Astrocyte of the hippocampus (primary cell): ENCODE data around the gene PRKCQ.
"Not testable (repeated sequence)": the region's sequence is repeated elsewhere in the genome, so short reads cannot be mapped to it uniquely, and the experiment has no call there.

Experiments
- DNase-seq: peaks from one replicate; pipeline ENCODE4 v3.0.0; 2011; ENCODE audit warnings: low read depth, low spot score

Gene PRKCQ

DNA sequence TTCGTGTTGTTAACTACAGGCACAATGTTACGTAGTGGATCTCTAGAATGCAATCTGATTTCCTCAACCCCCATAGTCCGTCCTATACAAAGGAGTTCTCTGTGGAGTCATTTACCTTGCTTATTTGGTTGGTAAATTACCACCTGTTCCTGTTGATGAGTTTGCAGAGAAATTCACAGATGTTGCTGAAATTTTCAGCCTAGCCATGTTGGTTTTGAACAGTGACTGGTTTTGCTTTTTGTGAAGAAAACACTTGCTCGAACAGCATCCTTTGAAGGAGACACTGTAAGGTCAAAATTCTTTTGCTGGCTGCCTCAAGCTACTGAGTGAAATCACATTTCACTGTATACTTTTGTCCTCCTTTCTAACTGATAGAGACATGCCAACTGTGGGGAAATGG lies 15.4 kb upstream of the PRKCQ start:
- no peak for DNase-seq

DNA sequence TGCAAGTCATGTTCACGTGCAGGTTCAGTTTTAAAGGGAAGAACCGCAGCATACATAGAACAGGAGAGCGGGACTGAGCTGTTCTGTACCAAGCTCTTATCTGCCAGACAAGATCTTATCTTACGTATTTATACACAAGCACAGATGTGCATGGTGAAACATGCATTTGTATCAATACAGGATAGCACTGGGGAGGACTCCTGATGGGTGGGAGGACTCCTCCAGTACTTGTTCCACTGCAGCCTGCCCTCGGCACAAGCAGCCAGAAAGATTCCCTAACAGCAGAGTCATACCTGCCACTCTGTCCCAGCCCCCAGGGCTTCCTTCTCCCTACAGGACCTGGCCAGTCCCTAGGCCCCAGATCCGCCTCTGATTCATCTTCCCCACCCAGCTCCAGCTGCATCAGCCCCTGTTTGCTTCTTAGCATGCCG lies 13.2 kb upstream of the PRKCQ start:
- no peak for DNase-seq

DNA sequence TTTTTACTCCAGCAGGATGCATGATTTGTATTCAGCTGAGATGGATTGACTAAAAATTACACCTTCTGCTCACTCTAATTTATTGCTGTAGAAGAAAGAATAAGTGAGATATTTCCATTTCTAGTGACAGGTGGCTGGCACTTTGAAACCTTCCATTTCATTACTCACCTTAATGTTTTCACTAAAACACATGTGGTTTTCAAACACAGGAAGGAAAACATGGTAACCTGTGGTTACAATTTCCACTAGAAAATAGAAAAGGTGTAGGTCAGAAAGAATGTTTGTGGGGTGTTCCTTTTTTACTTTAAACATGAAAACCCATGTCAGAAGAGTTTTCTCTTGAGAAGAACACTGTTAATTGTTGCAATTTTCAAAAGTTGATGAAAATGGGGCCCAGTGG lies 12.0 kb upstream of the PRKCQ start:
- no peak for DNase-seq

DNA sequence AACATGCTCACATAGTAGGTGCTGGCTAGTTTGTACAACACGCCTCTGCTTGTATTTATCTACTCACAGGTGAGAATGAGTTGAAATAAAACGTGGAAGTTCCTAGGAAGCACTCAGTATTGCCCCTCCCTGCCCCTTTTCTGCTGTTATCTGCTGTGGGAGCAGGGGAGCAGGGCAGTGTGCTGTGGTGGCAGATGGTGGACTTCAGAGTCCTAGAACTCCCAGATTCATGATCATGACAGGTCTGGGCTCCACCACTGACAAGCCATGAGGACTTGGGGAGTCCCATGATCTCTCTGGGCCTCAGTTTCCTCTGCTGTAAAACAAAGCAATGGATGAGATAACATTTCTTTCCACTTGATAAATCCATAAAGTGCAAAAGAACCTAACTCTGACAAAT lies 11.6 kb upstream of the PRKCQ start:
- no peak for DNase-seq

DNA sequence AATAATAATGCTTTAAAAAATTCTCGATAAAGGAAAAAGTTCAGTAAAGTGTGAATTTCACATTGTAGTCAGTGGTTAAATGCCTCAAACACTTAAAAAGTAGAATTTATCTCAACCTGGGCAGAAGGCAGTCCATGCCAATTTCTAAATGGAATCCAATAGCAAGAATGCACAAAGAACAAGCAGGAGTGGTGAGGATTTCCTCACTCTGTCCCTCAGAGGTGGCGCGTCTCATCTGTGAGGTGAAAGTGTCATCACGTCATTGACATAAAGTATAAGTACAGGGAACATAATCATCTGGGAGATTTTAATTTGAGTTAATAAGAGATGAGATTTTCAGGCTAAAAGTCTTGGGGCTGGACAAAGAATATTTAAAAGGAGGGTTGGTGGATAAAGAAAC lies 10.0 kb upstream of the PRKCQ start:
- DNase-seq, result no peak

DNA sequence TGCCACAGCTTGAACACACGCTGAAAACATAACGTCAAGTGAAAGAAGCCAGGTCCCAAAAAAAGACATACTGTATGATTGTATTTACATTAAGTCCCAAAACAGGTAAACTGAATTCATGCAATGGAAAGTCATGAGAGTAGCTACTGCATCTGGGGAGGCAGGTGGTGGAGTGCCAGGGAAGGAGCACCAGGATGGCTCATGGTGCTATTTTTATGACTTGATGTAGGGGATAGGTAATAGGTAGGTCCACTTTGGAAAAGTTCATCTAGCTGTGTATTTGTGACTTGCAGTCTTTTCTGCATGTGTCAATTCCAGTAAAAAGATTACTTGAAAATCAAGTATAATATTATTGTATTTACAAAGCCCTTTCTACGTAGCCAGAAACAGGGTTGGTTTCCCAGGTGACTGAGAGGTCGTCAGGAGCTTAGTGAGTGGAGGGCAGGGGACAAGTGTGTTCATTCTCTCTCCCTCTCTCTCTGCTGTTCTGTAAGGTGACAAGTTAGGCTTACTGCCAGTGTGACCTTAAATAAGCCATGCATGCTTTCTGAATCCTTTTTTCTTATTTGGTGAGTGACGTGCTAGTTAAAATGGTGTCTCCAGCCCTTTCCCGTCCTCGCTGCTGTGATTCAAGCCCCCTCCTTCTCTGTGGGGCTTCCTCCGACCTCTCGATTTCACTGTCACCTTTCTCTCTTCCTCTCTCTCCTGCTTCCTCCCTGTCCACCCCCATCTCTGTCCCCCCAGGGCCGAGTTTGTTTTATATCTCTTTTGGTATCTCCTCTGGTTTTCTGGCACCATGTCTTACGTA lies 9.4 kb upstream of the PRKCQ start:
- DNase-seq, result no peak

DNA sequence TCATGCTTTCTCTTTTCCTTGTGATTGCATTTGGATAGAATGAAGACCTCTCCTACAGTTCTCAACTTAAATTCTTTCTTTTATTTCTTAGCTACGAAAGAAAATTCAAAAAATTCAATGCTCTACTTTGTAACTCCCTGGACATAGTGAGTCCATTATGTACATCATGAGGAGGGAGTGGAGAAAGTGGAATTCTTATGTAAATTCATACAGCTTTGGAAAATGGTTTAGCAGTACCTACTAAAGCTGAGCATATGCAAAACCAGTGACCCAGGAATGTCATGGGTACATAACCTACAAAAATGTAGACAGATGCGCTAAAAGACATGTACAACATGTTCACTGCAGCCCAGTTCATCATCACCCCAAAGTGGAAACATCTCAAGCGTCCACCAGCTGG lies 8.8 kb upstream of the PRKCQ start:
- DNase-seq, result no peak

DNA sequence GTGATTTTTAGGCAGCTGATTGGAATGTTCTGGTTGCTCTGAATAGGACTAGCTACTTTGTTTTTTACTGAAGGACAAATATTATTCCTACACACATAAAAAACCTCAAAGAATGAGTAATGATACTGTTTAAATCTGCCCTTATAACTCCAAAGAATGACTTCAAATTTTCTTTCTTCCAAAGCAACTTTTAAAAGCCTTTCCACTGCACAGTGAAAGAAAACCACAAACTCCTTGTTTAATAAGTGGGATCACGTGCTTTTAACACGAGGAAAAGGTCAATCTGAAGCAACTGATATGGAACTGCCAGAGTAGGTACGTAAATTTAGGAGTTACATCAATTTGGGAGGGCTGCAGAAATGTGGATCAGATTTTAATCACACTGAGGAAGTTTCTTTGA lies 8.0 kb upstream of the PRKCQ start:
- DNase-seq, result peak; percentile 15

DNA sequence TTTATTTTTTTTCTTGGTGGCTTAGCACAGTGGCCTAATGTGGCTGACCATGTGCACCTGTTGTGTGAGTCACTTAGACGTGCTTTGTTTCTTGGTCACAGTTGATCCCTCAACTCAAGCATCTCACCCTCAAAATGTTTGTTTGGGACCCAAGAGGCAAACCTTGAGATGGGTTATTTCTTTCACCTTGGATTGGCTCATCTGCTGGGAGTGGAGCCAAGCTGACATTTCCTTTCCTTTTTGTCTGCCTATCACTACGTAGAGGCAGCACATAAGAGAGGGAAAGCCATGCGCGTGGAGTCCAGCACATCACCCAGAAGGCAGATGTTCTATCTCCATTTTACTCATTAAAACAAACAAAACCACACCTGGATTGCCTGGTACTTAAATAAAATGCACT lies 6.4 kb upstream of the PRKCQ start:
- no peak for DNase-seq

DNA sequence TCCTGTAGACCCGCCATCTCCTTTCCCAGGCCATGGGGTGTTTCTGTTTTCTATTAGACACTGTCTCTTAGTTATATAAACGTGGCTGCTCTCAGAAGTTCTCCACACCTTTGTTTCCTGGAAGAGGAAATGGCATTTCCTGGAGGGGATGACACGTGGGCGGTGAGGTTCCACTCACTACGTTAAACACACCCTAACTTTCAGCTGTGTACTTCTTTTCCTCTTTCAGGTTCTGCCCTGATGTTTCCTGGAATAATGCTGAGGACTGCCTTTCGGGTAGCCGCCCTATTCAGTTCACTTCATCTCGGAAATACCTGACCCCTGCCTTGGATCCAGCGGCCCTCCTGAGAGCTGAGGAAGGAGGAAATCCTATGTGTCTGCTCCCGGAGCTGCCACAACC lies 3.4 kb upstream of the PRKCQ start:
- DNase-seq, result no peak

DNA sequence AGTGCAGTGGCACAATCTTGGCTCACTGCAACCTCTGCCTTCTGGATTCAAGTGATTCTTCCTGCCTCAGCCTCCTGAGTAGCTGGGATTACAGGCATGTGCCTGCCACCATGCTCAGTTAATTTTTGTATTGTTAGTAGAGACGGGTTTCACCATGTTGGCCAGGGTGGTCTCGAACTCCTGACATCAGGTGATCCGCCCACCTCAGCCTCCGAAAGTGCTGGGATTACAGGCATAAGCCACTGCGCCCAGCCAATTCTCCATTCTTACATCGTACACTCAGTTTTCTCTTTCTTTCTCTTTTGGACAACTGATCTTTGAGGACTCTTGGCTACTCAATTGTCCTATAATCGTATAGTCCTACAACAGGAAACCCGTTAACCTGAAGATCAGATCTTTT lies 2.8 kb upstream of the PRKCQ start:
- DNase-seq, result not testable (repeated sequence)

DNA sequence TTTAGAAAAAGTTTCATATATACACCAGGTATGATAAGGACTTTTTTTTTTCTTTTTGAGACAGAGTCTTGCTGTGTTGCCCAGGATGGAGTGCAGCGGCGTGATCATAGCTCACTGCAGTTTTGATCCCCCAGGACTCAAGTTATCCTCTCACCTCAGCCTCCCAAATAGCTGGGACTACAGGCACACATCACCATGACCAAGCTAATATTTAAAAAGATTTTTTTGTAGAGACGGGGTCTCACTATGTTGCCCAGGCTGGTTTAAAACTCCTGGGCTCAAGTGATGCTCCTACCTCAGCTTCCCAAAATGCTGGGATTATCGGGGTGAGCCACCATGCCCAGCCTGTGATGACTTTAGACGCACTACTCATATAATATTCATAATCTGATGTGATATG lies 2.2 kb upstream of the PRKCQ start:
- no peak for DNase-seq

DNA sequence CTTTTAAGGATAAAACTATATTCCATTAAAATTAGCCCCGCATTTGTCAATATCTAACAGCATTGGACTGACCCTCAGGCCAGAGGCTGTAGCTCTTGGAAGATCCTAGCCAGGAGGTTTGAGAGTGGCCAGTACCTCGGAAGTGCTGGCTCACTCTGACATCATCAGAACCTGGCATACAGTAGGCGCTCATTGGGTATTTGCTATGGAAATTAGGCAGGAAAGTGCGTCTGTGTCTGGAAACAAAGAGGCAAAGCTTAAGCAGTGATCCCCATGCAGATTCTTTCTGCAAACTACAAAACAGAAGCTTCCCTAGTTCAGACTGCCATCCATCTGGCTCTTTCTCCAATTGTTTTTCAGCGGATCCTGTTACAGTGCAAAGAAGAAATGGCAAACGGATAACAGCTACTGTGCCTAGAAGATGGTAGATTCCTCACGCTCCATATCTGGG lies 1.7 kb upstream of the PRKCQ start:
- DNase-seq, result no peak

DNA sequence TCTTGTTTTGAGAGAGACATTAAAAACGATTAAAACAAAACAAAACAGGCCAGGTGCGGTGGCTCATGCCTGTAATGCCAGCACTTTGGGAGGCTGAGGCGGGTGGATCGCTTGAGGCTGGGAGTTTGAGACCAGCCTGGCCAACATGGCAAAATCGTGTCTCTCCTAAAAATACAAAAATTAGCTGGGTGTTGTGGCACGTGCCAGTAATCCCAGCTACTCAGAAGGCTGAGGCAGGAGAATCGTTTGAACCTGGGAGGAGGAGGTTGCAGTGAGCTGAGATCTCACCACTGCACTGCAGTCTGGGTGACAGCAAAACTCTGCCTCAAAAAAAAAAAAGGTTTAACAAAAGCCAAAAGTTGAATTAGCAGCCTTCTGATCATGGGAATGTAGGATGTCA lies 1.1 kb upstream of the PRKCQ start:
- not testable (repeated sequence) for DNase-seq

DNA sequence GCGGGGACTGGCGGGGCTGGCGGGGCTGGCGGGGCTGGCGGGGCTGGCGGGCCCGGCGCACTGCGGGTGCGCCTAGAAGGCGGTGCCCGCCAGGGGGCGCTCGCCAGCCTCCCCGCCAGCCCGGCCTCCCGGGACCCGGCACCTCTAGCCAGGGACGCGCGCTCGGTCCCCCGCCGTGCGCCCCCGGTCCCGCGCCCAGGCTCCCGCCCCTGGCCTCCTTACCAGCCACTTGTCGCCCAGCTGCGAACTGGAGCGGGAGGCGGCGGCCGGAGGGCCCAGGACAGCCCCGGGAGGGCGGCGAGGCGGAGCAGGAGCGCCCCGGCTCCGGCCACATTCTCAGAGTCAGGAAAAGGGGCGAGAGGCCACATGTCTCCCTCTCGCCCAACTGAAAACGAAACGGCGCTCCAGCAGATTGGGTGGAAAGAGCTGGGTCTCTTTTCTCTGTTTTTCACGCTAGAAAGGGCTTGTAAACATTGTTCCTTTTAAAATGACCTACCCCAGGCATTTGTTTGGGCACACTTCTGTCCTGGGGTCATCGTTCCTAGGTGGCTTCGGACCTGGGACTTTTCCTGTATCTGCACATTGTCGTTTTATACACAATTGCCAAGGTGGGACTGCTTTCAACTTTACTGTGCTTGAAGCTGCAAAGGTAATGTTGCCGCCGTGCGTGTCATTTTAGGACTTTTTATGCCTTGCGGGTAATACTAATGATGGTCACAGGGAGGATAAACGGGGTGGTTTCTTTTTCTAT lies 378 bp upstream of the PRKCQ start:
- peak; percentile 92 for DNase-seq

DNA sequence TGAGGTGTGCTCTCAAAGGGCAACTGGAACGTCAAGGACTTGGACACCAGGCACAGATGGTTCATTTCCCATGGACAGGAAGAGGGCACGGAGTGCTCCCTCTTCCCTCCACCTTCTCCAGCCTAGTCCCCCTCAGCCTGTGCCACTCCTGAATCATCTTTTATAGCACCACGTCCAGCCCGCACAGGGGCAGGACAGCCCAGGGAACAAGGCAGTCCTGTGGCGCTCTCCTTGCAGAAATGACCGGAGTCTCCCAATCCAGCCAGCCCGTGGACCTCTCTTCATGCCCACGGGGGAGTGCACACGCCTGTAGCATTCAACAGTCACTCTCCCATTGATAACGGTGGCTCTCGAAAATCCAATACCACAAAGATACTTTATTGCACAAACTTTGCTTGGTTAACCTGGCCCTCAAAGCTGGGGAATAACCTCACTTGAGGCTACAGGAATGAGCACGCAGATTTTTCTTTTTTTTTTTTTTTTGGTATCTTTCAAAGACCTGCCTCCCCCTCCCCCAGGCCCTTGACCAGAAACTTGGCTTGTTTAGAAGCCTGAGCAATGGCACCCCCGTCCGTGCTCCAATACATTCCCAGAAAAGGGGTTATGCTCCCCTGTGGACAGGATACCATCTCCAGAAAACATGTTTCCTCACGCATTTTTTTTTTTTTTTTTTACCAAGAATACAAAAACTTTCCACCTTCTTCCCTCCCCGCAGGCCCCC lies 733 bp downstream of the PRKCQ start:
- peak; percentile 25 for DNase-seq

DNA sequence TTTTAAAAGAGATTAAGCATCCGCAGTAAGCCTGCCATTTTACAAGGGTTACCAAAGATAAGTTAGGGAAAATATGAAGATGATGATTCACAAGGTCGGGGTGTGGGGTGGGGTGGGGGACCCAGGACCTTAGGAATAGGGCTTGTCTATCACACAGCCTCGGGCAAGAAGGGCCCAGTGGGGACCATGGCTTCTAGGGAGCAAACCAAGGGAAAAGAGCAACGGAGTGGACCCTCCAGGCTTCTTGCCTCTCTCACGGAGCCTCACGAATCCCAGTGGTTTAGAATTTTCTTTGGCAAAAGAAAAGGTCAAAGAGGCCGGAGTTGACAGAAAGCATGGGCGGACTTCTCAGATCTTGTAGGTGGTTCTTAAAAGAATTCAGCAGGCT lies 1.3 kb downstream of the PRKCQ start:
- no peak for DNase-seq

DNA sequence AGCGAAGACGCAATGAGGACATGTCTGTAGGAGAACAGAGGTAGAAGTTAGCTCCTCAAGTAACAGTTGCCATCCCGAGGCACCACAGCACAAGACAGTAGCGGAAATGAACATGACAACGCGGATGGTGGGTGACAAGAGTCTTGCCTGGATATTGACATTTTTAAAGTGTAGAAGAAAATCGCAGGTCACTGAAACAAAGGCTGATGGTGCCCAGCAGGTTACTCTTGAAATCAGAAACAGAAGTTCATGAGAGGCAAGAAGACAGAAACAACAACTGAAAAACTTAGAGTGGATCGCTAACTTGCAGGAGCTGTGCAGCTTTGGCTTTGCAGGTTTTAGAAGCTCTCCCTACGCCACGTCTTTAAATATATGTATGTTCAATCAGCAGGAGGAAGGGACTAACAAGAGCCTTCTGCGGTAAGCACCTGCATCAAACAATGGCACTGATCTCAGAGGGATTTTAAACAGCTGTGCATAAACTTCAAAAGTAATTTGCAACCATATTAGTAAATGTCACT lies 1.8 kb downstream of the PRKCQ start:
- DNase-seq, result no peak

DNA sequence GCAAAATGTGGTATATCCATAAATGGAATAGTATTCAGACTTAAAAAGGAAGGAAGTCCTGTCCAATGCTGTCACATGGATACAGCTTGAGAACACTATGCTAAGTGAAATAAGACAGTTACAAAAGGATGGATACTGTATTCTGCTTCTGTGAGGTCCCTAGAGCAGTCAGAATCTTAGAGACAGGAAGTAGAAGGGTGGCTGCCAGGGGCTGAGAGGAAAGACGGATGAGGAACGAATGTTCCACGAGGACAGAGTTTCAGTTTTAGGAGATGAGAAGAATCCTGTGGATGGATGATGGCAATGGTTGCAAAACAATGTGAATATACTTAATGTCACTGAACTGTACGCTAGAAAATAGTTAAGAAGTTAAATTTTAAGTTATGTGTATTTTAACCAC lies 3.8 kb downstream of the PRKCQ start:
- no peak for DNase-seq

DNA sequence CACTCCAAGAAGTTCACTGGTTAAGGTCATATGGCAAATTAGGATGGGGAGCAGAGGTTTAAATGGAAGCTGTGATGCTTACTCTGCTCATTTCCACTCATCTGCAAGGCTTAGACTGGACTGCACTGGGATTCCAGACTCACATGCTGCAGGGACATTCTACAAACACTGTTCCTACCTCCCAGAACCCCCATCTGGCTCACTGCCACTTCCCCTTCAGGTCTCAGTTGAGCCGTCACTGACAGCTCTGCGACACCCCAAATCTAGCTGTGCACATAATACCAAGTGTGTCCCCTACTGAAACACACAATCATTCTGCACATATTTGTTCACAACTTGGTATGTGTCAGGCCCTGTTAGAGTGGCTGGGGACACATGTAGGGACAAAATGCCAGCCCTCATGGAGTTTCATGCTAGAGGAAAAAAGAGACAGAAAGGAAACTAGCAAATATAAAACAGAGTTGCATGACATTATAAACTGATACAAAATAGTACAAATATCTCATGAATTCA lies 5.4 kb downstream of the PRKCQ start:
- no peak for DNase-seq

DNA sequence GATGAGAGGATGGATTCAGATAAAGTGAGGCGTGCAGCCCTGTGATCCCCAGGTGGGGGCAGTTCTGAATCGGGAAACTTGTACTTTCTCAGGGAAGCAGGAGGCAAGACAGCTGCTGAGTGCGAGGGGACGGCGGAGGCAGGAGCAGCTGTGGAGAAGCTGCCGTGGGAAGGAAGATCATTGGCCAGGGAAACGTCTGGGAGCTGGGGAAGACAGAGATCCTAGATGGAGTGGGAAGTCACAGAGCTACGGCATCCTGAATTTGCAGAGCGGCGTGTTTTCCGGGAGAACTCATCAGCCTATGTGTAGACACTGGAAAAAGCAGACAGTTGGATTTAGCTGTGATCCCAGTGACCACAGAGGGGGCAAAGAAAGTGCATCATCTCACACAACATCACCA lies 9.2 kb downstream of the PRKCQ start:
- DNase-seq, result no peak

DNA sequence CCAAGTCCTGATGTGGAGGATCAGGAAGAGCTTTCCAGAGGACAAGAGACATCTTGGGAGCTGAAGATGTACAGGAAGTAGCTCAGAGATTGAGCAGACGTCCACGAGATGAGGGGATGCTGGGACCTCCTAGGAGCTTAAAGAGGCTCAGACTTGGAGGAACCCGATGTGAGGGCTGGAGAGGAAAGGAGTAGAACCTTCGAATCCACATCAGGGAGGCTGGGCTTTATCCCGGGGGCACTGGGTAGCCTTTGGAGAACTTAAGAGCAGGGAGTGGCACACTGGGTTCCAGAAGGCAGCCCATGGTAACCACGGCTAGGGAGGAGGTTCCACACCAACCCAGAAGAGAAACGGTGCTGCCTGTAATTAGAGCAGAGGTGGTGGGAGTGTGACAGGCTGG lies 10.8 kb downstream of the PRKCQ start:
- DNase-seq, result no peak
